GM18505 (cell line): ENCODE measurements around the gene GPBP1.
"Not testable (repeated sequence)": the region's sequence is repeated elsewhere in the genome, so short reads cannot be mapped to it uniquely, and the experiment has no call there.

Experiments
- ATAC-seq: cut with Tn5 transposase; IDR thresholded peaks from one replicate; pipeline ENCODE4 v1.9.1; 2021; ENCODE audit not compliant: unreplicated experiment
- POLR2A ChIP-seq: IDR thresholded peaks from 4 replicates; pipeline ENCODE4 v1.6.1; 2011; ENCODE audit warnings: borderline replicate concordance; ENCODE audit not compliant: insufficient read depth, insufficient read length; ENCODE audit errors: extremely low read depth

Gene GPBP1, protein sequence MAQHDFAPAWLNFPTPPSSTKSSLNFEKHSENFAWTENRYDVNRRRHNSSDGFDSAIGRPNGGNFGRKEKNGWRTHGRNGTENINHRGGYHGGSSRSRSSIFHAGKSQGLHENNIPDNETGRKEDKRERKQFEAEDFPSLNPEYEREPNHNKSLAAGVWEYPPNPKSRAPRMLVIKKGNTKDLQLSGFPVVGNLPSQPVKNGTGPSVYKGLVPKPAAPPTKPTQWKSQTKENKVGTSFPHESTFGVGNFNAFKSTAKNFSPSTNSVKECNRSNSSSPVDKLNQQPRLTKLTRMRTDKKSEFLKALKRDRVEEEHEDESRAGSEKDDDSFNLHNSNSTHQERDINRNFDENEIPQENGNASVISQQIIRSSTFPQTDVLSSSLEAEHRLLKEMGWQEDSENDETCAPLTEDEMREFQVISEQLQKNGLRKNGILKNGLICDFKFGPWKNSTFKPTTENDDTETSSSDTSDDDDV

DNA sequence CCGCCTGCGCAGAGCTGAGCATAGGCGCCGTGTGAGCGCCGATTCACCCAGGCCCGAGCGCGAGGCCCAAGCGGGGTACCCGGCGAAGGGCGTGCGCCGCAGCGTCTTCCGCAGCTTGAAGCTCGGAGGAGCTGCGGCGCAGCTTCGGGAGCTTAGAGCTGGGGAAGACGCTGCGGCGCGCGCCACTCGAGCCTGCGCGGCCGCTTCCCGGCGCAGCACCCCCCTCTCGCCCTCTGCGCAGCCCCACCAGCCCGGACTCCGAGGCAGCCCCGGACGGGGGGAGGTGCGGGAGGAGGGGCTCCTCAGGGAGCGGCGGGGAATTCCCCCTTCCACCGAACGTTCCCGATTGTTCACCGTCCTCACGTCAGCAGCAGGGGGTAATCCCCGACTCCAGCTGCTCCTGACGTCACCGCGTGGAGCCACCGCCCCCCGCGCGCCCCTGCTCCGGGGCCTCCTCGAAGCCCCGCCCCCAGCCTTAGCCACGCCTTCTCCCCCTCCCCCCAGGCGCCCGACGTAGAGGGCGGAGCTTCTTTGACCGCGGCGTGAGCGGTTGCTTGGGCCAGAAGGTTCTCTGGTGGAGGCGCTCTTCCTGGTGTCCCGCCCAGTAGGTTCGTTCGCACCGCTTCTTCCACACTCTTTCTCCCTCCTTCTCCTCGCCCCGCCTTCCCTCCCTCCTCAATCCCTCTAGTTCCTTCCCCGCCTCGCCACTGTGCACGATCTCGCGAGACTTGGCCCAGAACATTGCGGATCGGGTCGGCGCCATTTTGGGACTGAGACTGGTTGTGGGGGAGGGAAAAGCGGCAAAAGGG lies at the start of gene GPBP1:
GPBP1 (plus strand) TSS at position 741 of the 809 bp plus-strand sequence. CDS start 40,072 bp downstream, outside the sequence.
- peak; percentile 66 for ATAC-seq
- TF ChIP-seq POLR2A, result peak; percentile 79

- no peak for TF ChIP-seq POLR2A
- ATAC-seq, result no peak
Observed at GRCh38 chr5:57128325-57128724, 45.5 kb upstream of the GPBP1 start.

DNA sequence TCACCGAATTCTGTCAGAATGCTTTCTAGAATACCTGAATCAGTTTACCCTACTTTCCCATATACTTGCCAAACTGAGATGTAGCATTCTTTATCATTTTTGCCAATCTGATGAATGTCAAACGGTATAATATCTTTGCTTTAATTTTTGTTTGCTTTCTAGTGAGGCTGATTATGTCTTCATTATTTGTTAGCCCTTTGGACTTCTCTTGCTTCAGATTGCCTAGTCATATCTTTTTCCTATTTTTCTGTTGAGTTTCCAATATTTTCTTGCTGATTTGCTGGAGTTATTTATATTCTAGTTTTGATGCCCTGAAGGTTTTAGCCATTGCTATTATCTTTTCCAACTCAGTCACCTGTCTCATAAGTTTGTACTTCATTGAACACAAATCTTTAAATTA lies 40.3 kb upstream of the GPBP1 start:
- no peak for ATAC-seq
- no peak for TF ChIP-seq POLR2A

- ATAC-seq, result no peak
- no peak for TF ChIP-seq POLR2A
Observed at GRCh38 chr5:57137401-57137800, 36.5 kb upstream of the GPBP1 start.

DNA sequence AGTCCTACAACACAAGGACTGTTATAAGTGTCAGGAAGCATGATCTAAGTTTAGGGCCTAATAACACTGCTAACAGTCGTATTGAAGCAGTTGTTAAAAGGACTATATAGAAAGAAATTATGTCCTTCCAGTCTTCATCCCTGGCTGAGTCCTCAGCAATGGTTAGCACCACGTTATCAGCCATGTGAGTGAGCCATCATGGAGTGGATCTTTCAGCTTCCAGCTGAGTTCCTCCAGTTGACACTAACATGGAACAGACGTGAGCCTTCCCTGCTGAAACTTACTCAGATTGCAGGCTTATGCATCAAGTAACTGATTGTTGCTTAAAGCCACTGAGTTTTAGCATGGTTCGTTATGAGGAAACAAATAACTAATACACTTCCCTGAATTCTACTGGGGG lies 21.5 kb upstream of the GPBP1 start:
- no peak for TF ChIP-seq POLR2A
- ATAC-seq, result no peak

- TF ChIP-seq POLR2A, result no peak
- no peak for ATAC-seq
Observed at GRCh38 chr5:57155033-57155432, 18.8 kb upstream of the GPBP1 start.

DNA sequence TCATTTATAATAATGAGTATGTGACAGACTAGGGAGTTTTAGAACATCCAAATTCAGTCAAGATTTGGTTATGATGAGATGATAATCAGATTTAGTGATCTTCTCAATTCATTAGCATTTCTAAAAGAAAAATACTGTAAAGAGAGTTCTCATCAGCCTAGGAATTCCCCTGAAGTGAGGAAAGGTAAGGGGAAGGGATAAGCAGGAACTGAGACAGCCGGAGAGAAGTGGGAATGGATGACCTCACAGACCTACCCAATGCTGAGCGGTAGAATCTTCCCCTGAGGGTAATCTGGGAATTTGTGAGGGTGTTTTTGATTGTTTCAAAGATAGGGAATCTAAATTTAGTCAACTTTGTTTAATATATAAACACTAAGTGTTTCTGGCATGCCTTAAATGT lies 16.7 kb upstream of the GPBP1 start:
- no peak for ATAC-seq
- no peak for TF ChIP-seq POLR2A

GRCh38 chr5:57157666-57158065 lies 16.2 kb upstream of the GPBP1 start:
- no peak for TF ChIP-seq POLR2A

GRCh38 chr5:57163553-57164006 lies 10.3 kb upstream of the GPBP1 start:
- ATAC-seq, result no peak
- TF ChIP-seq POLR2A, result no peak

More at GRCh38 chr5:57157666-57158065, 16.2 kb upstream of the GPBP1 start:
- ATAC-seq, result no peak

GRCh38 chr5:57164124-57164523 lies 9.7 kb upstream of the GPBP1 start:
- no peak for ATAC-seq
- no peak for TF ChIP-seq POLR2A

DNA sequence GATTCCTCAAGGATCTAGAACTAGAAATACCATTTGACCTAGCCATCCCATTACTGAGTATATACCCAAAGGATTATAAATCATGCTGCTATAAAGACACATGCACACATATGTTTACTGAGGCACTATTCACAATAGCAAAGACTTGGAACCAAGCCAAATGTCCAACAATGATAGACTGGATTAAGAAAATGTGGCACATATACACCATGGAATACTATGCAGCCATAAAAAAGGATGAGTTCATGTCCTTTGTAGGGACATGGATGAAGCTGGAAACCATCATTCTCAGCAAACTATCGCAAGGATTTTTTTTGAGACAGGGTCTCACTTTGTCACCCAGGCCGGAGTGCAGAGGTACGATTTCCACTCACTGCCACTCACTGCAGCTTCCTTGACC lies 8.7 kb upstream of the GPBP1 start:
- not testable (repeated sequence) for ATAC-seq

GRCh38 chr5:57166276-57166675 lies 7.6 kb upstream of the GPBP1 start:
- TF ChIP-seq POLR2A, result no peak
- ATAC-seq, result no peak

GRCh38 chr5:57167201-57167600 lies 6.7 kb upstream of the GPBP1 start:
- TF ChIP-seq POLR2A, result no peak
- ATAC-seq, result no peak

- not testable (repeated sequence) for ATAC-seq
Observed at GRCh38 chr5:57170116-57170515, 3.7 kb upstream of the GPBP1 start.
